ENCODE results near the gene MDFIC2. TPM values are rescaled to one million over a fixed set of nuclear protein-coding genes. Genes with fewer than 3 reads are reported as not detected.

MDFIC2 gene
- total and polyA plus RNA-seq, 2 of the 13 experiments (the other 11 are each of a cell fraction or from before 2014, with no cell fraction given) = not detected

GRCh38 chr3:70250492-70250891 is 61.9 kb downstream of the MDFIC2 start (continued):
- no peak for TF ChIP-seq BATF2 (CRISPR knock-in tag; IDR thresholded peaks at IDR 0.05)

- ChIA-PET CTCF (ENCODE audit: low intra/inter-chr PET ratio, low total read pairs) (no interaction called here), POLR2A (no interaction called here)
- H3K36me3 ChIP-seq (replicated peaks in 1 of 2; ENCODE audit: control insufficient read depth in 1 of 2, insufficient read depth in 2 of 2, low read length in 2 of 2) = no peaks in the 10 kb centered on the region
- H2AFZ ChIP-seq (ENCODE audit: low read length) = no peak overlapping the region
- BruUV-seq (replicated peaks) = no TSS peak
- ATAC-seq (no peak), DNase-seq (ENCODE audit: low spot score) (no peak), FAIRE-seq (no peak)
- H3K79me2 ChIP-seq (ENCODE audit: insufficient read depth, low read length) = no peaks in the 10 kb centered on the region
- TF ChIP-seq ZNF710 (CRISPR knock-in tag; IDR thresholded peaks at IDR 0.05; ENCODE audit: borderline replicate concordance) (no peak), MXD4 (CRISPR knock-in tag; IDR thresholded peaks at IDR 0.05) (no peak), ZNF790 (CRISPR knock-in tag; IDR thresholded peaks at IDR 0.05; ENCODE audit: borderline replicate concordance) (no peak), ZNF652 (CRISPR knock-in tag; IDR thresholded peaks at IDR 0.05; ENCODE audit: borderline replicate concordance, low read depth) (no peak), HNRNPLL (IDR thresholded peaks at IDR 0.05; ENCODE audit: low read depth, low read length, poor library complexity, severe bottlenecking) (no peak), ZSCAN5A (CRISPR knock-in tag; IDR thresholded peaks at IDR 0.05; ENCODE audit: borderline replicate concordance) (no peak), PTBP1 (IDR thresholded peaks at IDR 0.05; ENCODE audit: low read depth, low read length, poor library complexity, severe bottlenecking) (no peak), JUND (CRISPR knock-in tag; IDR thresholded peaks at IDR 0.05) (no peak), ZNF17 (CRISPR knock-in tag; IDR thresholded peaks at IDR 0.05) (no peak), IRF9 (CRISPR knock-in tag; IDR thresholded peaks at IDR 0.05; ENCODE audit: borderline replicate concordance) (no peak), STAT6 (CRISPR knock-in tag; IDR thresholded peaks at IDR 0.05; ENCODE audit: borderline replicate concordance) (no peak), ZNF232 (CRISPR knock-in tag; IDR thresholded peaks at IDR 0.05; ENCODE audit: borderline replicate concordance) (no peak), ZNF160 (CRISPR knock-in tag; IDR thresholded peaks at IDR 0.05) (no peak)
- no peaks in the 10 kb centered on the region for H3K27me3 ChIP-seq (ENCODE audit: control insufficient read depth in 1 of 2, insufficient read depth in 2 of 2, low read length in 2 of 2)
- intact Hi-C loops (cut with micrococcal nuclease; ENCODE audit: unreplicated experiment) = no loop called here
- no peak overlapping the region for H3K9ac ChIP-seq (ENCODE audit: insufficient read depth, low read depth, low read length)
- no peak overlapping the region for H3K4me3 ChIP-seq (replicated peaks in 1 of 3; ENCODE audit: insufficient read depth in 1 of 3, low read depth in 2 of 3, low read length in 3 of 3)
- WGBS (ENCODE audit: low lambda C conversion rate) = 43% methylated on average over 7 of the region's 7 CpGs
- in situ Hi-C loops (cut with HindIII; ENCODE audit: extremely low pct_ligation_motif_present, low pct_unique_long_range_greater_than_20kb) = no loop called here
- no peak overlapping the region for H3K4me2 ChIP-seq (ENCODE audit: low read depth, low read length)
- H3K27ac ChIP-seq (ENCODE audit: extremely low read length, insufficient read depth, low read length) = no peak overlapping the region
- H3K4me1 ChIP-seq (ENCODE audit: insufficient read depth, low read length) = no peaks in the 10 kb centered on the region
- H3K9me3 ChIP-seq (ENCODE audit: low read length) = no peaks in the 10 kb centered on the region
- no peaks in the 10 kb centered on the region for H4K20me1 ChIP-seq (ENCODE audit: insufficient read depth, low read length)
Measured at GRCh38 chr3:70249509-70250160, 62.8 kb downstream of the MDFIC2 start.
